Astrocyte of the spinal cord (primary cell): ENCODE results near the gene MAPK8IP2.

Source experiments
- DNase-seq: peaks from one replicate; pipeline ENCODE4 v3.0.0; 2011; ENCODE audit warnings: low read depth, low spot score
- H3K4me3 ChIP-seq: 2 replicates; pipeline ENCODE4 v1.5.1; 2011; ENCODE audit warnings: low read depth, mild to moderate bottlenecking, low read length, moderate library complexity
- in situ Hi-C: cut with HindIII; loops from 2 replicates; pipeline ENCODE4 v1.10.0; 2017; ENCODE audit warnings: low sequenced_read_pairs
- TF ChIP-seq, protein P1 (sequence below): IDR thresholded peaks from 2 replicates; pipeline ENCODE4 v1.5.1; 2012; ENCODE audit warnings: low read depth, mild to moderate bottlenecking, low read length, inconsistent platforms

MAPK8IP2 gene

DNA sequence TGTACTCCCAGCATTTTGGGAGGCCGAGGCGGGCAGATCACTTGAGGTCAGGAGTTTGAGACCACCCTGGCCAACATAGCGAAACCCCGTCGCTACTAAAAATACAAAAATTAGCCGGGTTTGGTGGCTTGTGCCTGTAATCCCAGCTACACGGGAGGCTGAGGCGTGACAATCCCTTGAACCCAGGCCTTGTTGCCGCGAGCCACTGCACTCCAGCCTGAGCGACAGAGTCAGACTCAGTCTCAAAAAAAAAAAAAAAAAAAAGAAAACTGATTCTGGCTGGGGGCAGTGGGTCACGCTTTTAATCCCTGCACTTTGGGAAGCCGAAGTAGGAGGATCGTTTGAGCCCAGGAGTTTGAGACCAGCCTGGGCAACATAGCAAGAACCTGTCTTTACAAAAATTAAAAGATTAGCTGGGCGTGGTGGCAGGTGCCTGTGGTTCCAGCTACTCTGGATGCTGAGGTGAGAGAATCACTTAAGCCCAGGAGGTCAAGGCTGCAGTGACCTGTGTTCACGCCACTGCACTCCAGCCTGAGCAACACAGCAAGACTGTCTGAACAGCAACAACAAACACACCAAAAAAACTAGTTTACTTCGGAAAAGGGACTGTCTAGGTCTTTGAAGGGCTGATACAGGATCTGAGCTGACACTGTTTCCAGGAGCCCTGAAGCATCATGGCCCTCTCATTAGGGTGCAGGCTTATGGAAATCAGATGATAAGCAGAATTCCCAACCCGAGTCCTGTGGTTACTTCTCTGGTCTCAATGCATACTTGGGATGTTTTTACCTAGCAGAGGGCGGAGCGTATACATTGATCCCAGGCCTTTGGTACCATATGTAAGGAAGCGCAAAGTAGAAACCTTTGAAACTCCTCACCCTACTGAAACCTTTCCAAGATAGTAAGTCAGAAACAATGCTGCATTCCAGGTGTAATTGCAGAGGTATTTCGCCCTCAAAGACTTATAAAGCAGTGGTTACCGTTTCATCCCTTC lies 16.2 kb upstream of the MAPK8IP2 start:
- TF ChIP-seq, protein P1, sequence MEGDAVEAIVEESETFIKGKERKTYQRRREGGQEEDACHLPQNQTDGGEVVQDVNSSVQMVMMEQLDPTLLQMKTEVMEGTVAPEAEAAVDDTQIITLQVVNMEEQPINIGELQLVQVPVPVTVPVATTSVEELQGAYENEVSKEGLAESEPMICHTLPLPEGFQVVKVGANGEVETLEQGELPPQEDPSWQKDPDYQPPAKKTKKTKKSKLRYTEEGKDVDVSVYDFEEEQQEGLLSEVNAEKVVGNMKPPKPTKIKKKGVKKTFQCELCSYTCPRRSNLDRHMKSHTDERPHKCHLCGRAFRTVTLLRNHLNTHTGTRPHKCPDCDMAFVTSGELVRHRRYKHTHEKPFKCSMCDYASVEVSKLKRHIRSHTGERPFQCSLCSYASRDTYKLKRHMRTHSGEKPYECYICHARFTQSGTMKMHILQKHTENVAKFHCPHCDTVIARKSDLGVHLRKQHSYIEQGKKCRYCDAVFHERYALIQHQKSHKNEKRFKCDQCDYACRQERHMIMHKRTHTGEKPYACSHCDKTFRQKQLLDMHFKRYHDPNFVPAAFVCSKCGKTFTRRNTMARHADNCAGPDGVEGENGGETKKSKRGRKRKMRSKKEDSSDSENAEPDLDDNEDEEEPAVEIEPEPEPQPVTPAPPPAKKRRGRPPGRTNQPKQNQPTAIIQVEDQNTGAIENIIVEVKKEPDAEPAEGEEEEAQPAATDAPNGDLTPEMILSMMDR: no peak
- H3K4me3 ChIP-seq: no peak overlapping the region
- no peak for DNase-seq
- in situ Hi-C loops: no loop called here

DNA sequence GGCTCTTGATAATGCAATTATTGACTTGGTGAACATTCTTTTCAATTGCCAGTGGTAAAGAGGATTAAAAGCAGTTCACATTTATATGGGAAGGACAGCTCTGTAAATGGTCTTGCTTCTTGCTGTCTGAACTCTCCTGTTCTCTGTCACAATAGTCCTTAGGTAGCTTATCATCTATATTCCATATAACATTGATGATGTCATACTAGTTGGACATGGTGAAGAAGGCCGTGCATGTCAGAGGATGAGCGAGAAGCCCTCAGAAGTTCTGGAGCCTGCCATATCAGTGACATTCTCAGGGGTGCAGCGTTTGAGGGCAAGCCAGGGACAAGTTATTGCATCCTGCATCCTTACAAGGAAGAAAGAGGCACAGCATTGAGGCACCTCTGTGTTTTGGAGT lies 15.4 kb upstream of the MAPK8IP2 start:
- in situ Hi-C loops: no loop called here
- TF ChIP-seq, protein P1: no peak

DNA sequence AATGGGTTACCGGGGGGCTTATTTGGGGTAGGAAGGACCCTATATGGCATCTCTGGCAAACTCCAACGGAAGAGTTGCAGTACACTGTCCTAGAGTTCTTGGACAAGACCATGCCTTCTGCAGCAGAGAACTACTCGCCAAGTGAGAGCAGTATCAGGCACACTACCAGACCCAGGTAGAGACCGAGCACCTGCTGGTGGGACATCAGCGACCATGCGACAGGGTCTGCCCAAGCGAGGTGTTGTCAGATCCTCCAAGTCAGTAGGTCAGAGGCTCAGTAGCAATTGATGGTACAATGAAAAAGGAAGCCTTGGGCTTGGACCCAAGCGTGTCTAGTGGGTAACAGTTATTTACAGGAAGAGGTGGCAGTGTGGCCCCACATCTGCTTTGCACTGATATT lies 14.8 kb upstream of the MAPK8IP2 start:
- in situ Hi-C loops: no loop called here
- H3K4me3 ChIP-seq: no peak overlapping the region
- DNase-seq: no peak
- TF ChIP-seq, protein P1: no peak

More for the DNA sequence above, 15.4 kb upstream of the MAPK8IP2 start:
- no peak for DNase-seq
- H3K4me3 ChIP-seq: no peak overlapping the region

DNA sequence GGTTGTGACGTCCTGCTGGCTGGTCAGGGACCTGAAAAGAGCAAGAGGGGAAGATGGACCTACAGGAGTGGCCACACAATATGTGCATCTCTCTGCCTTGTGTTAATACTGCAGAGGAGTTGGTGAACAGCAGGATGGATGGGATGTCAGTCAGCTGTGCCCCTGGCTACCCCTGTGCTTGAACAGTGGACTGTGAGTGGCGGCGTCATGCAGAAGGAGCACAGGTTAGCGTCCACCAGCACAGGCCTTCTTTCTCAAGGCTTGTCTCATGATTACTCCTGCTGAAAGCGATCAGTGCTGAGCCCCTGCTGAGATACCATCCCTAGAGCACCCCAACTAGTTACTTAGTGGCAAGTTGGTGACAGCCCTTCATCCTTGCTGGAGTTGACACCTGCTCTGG lies 14.2 kb upstream of the MAPK8IP2 start:
- no peak overlapping the region for H3K4me3 ChIP-seq
- in situ Hi-C loops: no loop called here
- TF ChIP-seq, protein P1: no peak
- no peak for DNase-seq

DNA sequence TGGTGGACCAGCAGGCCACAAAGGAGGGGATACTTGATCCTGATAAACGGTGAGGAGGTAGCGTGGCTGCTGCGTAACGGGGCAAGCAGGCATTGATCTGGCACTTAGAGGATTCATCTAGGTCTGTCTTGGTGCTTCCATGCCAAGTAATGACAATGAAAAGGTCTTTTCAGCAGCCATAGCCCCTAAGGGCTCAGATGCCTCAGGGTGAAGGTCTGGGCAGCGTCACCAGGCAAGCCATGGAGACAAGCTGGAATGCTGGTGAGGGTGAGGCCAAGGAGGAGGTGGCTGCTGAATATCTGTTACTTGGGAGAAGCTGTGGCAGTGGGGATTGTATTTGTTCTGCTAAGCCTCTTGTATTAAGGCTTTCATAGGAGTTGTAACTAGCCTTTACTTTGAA lies 13.2 kb upstream of the MAPK8IP2 start:
- in situ Hi-C loops: no loop called here
- H3K4me3 ChIP-seq: no peak overlapping the region
- TF ChIP-seq, protein P1: no peak
- no peak for DNase-seq

DNA sequence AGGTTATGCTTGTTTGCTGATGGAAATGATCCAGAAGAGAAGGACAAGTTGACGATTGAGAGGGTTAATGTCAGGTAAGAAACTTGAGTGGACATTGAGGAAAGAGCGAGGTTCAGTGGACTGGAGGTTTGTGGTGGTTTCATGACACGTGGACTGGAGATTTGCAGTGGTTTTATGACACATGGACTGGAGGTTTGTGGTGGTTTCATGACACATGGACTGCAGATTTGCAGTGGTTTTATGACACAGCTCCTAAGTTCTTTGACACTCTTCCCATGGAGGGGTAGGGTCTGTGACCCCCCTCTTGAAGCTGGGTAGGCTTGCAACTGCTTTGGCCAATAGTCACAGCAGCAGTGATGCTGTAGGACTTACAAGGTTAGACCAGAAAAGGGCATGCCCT lies 5.4 kb upstream of the MAPK8IP2 start:
- in situ Hi-C loops: no loop called here
- no peak for DNase-seq
- no peak overlapping the region for H3K4me3 ChIP-seq
- TF ChIP-seq, protein P1: no peak
